ENCODE results near the gene PRMT5.

PRMT5 gene

GRCh38 chr14:22875748-22876319 lies 53.3 kb downstream of the PRMT5 start:
- DNase-seq (ENCODE audit: low read depth in 2 of 2): no peak

GRCh38 chr14:22875003-22875747 lies 54.0 kb downstream of the PRMT5 start:
- DNase-seq (ENCODE audit: low read depth in 2 of 2): no peak

GRCh38 chr14:22872833-22873520 lies 56.2 kb downstream of the PRMT5 start:
- DNase-seq (ENCODE audit: low read depth in 2 of 2): no peak

GRCh38 chr14:22872033-22872832 lies 56.9 kb downstream of the PRMT5 start:
- peak in 1 of 2 experiments; percentile 61 for DNase-seq (ENCODE audit: low read depth in 2 of 2)

GRCh38 chr14:22871224-22872032 lies 57.7 kb downstream of the PRMT5 start, which contains the start of gene LRP10:
Gene LRP10, plus strand, starts transcription at chr14:22871740. Its CDS starts 564 bp downstream, at chr14:22872304.
- no peak for DNase-seq (ENCODE audit: low read depth in 2 of 2)

- no peak for DNase-seq (ENCODE audit: low read depth in 2 of 2)
These were observed 58.4 kb downstream of the PRMT5 start for GRCh38 chr14:22870811-22871223.

Data from fibroblast of skin of left quadriceps (primary cell).